ENCODE measurements around the gene NKX6-1.

Gene NKX6-1

DNA sequence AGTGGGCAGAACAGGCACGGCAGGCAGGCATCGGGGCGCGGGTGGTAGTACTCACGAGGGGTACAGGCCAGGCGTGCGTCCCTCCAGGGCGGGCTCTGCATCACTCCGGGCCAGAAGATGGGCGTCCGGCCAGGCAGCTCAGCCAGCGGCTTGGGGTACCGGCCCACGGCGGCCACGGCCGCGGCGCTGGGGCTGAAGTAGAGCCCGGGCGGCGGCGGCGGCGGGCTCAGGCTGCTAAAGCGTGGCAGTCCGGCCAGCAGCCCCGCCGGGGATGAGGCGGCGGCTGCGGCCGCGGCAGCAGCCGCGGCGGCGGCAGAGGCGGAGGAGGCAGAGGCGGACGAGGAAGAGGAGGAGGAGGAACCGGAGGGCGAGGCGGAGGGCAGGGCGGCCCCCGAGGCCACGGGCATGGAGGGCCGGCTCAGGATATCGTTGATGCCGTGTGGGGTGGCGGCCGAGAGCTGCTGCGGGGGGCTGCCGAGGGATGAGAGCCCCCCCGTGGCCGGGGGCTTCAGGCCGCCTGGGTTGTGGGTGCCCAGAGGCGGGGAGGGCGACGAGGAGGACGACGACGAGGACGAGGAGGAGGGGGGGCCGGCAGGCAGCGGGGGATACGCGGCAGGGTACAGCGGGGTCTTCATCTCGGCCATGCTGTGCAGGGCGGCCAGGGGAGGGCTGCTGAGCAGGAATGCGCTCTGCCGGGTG, 1.4 kb downstream of the NKX6-1 start:
- no peak for DNase-seq

- DNase-seq = no peak
These were observed 2.2 kb downstream of the NKX6-1 start for GRCh38 chr4:84496706-84497503.

GRCh38 chr4:84496331-84496705, 2.8 kb downstream of the NKX6-1 start:
- no peak for DNase-seq

GRCh38 chr4:84495794-84496261, 3.3 kb downstream of the NKX6-1 start:
- no peak for DNase-seq

DNA sequence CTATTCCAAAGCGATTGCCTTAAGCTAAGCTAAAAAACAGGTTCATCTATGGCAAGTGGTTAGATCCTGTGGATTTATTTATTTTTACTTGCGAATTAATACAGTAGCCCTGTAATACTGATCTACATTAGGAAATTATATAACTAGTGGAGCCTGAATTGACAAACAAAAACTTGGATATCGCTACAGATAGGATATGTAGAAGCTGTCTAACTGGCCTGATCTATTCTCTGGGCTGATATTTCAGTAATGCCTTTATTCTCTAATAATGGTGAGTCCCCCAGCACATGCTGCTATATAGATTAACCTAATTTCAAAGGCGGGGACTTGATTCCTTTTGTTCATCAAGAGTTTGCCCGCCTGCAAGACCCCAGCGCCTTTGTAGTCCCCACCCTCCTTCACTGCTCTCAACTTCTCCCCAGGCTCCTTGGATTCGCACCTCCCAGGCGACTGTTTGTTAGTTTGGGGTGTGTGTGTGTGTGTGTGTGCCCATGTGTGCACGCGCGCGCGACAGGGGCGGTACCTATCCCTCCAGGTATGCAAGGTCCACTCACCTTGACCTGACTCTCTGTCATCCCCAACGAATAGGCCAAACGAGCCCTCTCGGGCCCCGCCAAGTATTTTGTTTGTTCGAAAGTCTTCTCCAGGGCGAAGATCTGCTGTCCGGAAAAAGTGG, 3.8 kb downstream of the NKX6-1 start:
- DNase-seq = no peak

- DNase-seq = no peak
These were observed 4.6 kb downstream of the NKX6-1 start for GRCh38 chr4:84494531-84494930.

- DNase-seq = no peak
These were observed 5.0 kb downstream of the NKX6-1 start for GRCh38 chr4:84494076-84494475.

GRCh38 chr4:84493092-84493850, 5.8 kb downstream of the NKX6-1 start:
- DNase-seq = no peak

GRCh38 chr4:84492737-84493091, 6.4 kb downstream of the NKX6-1 start:
- no peak for DNase-seq

DNA sequence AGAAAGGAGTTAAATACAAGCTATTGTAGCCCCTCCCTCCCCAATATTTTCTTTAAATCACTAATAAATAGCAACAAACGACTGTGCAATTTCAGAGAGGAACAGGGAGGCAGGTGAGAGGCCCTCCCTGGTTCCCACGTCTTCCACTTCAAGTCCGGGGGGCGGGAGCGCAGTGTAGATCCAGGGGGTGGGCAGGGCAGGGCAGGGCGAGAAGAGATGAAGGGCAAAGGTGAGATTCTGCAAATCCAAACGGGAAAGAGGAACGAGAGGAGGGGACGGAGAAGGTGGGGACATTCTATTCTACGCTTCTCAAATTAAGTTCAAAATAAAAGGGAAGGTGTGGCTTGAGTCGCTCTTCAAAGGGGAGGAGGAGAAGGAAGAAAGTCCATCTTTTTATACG, 6.8 kb downstream of the NKX6-1 start:
- DNase-seq = no peak

DNA sequence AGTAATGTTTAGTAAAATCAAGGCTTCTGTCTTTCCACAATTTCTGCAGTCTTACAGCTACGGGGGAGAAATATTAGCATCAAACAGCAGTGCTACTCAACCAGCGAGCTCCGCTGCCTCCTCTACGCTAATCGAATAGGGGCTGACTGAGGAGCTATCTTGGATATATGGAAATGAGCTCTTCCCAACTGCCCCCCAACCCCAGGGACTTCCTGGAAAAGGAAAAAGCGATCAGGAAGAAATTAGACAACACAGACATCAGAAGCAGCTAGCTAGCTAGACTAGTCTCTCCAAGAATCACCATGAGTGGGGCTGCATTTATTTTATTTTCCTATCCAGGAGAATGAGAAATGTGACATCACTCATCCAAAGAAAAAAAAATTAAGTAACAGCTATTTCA, 7.6 kb downstream of the NKX6-1 start:
- no peak for DNase-seq

DNA sequence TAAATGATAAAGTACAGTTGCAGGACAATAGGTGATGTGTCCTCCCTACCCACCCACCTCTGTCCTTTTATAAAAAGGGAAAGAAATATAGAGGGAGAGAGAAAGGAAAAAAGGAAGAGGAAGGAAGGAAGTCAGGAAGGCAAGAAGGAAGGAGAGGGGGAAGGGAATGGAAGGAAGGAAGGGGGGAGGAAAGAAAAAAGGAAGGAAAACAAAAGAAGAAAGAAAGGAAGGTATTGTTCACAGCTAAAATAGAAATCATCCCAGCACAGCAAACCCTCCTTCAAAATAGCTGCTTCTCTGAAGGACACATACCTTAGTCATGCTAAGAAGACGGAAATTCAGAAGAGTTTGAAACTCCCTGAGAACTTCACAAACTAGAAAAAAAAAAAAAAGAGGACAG, 8.4 kb downstream of the NKX6-1 start:
- no peak for DNase-seq

- no peak for DNase-seq
These were observed 14.9 kb downstream of the NKX6-1 start for GRCh38 chr4:84484236-84484635.

DNA sequence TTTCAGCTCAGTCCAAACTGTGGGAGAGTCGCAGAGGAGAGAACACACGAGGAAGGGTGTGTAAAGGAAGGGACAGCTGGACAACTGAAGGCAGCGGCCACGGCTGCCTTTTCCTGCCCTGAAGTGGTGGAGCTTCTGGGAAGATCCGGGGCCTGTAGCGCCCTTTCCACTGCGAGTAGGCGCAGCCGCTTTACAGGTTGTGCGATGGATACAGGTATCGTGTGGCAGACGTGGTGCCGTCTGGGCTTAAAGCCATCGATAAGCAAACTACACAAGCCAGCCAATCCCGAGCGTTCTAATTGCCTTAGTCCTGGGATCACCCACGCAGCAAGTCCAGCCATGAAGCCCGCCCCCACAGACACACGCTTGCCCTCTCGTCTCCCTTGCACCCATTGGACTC, 15.4 kb downstream of the NKX6-1 start:
- DNase-seq = no peak

DNA sequence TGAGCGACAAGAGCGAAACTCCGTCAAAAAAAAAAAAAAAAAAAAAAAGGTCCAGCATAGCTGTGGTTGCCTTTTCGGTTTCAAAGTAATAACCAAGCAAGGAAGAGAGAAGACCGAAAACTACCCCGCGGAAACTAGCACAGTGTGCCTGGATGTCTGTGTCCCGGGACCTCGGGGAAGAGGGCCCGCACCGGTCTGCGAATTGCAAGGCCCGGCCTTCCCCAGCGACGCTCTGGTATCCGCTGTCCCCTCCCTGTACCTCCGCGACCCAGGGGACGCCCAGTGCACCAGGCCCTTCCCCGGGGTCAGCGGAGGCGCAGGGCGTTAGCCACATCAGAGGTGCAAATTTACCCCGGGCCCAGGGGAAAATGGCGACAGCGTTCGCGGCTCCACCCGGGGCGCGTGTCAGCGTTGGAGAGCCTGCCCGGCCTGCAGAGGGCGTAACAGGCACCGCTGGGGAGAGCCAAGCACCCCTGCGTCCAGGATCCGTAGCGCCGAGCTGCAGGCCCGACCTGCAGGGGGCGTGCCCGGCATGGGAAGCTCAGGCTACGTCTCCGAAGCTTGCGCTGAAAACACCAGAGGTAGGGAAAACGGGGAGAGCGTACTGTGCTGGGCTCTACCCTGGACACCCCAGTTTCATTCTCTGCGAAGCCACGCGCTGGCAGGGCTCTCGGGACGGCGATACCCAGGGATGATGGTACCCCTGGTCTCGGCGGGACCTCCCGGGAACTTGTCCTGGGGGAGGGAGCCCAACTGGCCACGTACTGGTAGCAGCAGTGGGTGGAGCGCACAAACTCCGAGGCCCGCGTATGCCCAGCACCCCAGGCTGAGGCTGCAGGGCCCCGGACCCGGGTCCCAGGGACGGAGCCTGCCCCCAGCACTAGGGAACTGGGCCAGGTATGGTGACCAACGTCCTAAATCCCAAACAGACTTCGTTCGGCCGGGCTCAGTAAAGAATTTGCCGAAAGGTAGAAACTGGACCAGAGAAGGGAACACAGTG, 16.2 kb downstream of the NKX6-1 start:
- no peak for DNase-seq

DNA sequence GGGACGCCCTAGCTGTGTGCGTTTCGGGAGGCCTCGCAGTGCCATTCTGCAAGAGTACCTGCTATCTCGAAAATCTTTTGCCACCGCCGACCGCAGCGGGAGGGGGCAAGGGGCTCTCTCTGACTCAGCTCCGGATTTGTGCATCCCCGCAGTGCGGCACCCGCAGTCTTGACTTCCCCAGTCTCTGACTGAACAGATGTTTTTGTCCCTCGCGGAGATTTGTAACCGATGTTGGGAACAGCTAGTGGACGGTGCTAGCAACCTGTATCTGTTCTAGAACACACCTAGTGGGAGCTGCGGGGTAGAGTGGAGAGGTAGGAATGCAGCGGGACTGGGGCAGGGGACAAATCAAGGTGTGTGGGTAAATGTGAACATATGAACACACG, 17.2 kb downstream of the NKX6-1 start:
- DNase-seq = no peak

GRCh38 chr4:84481077-84481859, 17.8 kb downstream of the NKX6-1 start:
- no peak for DNase-seq

GRCh38 chr4:84480082-84480481, 19.0 kb downstream of the NKX6-1 start:
- DNase-seq = no peak

GRCh38 chr4:84479663-84480062, 19.4 kb downstream of the NKX6-1 start:
- DNase-seq = no peak

GRCh38 chr4:84477738-84478137, 21.4 kb downstream of the NKX6-1 start:
- DNase-seq = no peak

DNA sequence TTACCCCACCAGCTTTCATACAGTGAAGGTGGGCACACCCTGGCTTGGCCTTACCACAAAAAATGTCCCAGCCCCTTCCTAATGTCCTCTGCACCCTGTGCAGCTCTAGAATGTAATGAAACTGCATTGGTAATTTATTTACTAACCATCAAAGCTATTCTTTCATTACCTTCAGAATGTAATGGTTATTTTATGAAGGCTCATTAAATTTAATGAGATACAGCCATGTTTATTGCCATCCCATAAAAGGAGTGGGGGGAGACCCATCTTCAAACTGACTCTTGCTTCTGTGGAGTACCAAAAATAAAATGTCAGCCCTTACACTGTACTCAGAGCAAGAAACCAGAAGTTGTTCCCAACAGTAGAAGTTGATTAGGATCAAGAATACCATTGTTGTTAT, 25.0 kb downstream of the NKX6-1 start:
- no peak for DNase-seq

Measured in CD4-positive, alpha-beta T cell treated with Interleukin-6 for 4 hours (primary cell).